Measurements from ENCODE around the gene VCAN.

VCAN gene

GRCh38 chr5:83475391-83475863, 3.9 kb downstream of the VCAN start:
- TF ChIP-seq, protein P1, sequence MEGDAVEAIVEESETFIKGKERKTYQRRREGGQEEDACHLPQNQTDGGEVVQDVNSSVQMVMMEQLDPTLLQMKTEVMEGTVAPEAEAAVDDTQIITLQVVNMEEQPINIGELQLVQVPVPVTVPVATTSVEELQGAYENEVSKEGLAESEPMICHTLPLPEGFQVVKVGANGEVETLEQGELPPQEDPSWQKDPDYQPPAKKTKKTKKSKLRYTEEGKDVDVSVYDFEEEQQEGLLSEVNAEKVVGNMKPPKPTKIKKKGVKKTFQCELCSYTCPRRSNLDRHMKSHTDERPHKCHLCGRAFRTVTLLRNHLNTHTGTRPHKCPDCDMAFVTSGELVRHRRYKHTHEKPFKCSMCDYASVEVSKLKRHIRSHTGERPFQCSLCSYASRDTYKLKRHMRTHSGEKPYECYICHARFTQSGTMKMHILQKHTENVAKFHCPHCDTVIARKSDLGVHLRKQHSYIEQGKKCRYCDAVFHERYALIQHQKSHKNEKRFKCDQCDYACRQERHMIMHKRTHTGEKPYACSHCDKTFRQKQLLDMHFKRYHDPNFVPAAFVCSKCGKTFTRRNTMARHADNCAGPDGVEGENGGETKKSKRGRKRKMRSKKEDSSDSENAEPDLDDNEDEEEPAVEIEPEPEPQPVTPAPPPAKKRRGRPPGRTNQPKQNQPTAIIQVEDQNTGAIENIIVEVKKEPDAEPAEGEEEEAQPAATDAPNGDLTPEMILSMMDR (IDR thresholded peaks at IDR 0.05; ENCODE audit: low read depth, low read length, poor library complexity, severe bottlenecking) = no peak
- no peak for TF ChIP-seq EZH2phosphoT487 (IDR thresholded peaks at IDR 0.05; ENCODE audit: borderline replicate concordance, low read length)
- Histone ChIP-seq H4K20me1 (ENCODE audit: control insufficient read depth, insufficient read depth, low read depth, low read length) (no peaks in the 10 kb centered on the region), H3K36me3 (ENCODE audit: control insufficient read depth, low read length) (no peaks in the 10 kb centered on the region), H3K27ac (ENCODE audit: low read depth, low read length) (no peak overlapping the region), H3F3A (ENCODE audit: control insufficient read depth, insufficient read depth) (no peaks in the 10 kb centered on the region), H3K4me3 (ENCODE audit: low read length) (no peak overlapping the region), H3K4me2 (ENCODE audit: low read length) (no peak overlapping the region), H3K9me3 (ENCODE audit: control insufficient read depth, insufficient read depth, low read length) (no peaks in the 10 kb centered on the region), H3K4me1 (ENCODE audit: control insufficient read depth, low read length) (peaks cover 5% of the 10 kb centered on the region; the same call in 1 of the 2 replicates), H3K9me2 (replicated peaks; ENCODE audit: control insufficient read depth, low read length) (no peaks in the 10 kb centered on the region), H3K27me3 (ENCODE audit: control insufficient read depth, low read length) (peaks cover 57% of the 10 kb centered on the region), H3K79me2 (ENCODE audit: control insufficient read depth, low read length) (no peaks in the 10 kb centered on the region)

DNA sequence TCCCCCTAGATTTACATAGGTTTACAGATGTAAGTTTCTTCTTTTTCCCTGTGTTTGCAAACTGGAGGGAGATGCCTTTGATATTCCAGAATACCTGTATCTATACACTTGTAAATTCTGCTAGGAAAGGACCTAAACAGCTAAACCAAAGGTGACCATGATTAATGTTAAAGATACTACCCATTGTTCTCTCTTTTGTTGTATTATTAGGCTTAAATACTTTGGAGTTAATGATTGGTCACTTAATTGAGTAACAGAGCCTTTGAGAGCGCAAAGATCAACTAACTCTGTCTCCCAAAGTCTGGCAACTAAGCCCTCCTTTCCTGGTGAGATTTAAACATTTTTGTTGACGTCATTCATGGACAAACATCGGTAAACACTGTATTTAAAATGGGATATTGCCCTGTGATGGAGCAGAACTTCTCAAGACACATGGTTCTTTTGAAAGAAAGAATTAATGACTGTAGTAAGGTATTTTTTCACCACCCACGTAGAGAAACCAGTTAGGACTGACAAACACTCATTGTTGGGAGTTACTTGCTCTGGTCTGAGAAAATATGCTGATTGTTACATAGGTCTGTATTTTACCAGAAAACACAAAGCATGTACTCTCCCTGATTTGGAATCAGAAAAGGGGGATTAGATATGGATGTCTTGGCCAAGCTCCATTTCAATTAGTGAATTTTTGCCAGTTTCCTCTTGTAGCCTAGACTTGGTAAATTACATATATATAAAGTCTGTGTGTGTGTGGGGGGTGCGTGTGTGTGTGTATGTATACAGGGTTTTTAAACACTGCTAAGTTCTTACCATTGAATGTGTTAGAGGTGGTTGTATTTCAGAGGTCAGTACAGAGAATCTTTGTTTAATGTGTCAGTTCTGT, 4.6 kb downstream of the VCAN start:
- H3F3A ChIP-seq (ENCODE audit: control insufficient read depth, insufficient read depth) = no peaks in the 10 kb centered on the region
- no peaks in the 10 kb centered on the region for H4K20me1 ChIP-seq (ENCODE audit: control insufficient read depth, insufficient read depth, low read depth, low read length)
- TF ChIP-seq, protein P1 (IDR thresholded peaks at IDR 0.05; ENCODE audit: low read depth, low read length, poor library complexity, severe bottlenecking) = no peak
- TF ChIP-seq EZH2phosphoT487 (IDR thresholded peaks at IDR 0.05; ENCODE audit: borderline replicate concordance, low read length) = no peak
- no peak overlapping the region for H3K4me2 ChIP-seq (ENCODE audit: low read length)
- H3K9me3 ChIP-seq (ENCODE audit: control insufficient read depth, insufficient read depth, low read length) = no peaks in the 10 kb centered on the region
- peaks cover 49% of the 10 kb centered on the region for H3K27me3 ChIP-seq (ENCODE audit: control insufficient read depth, low read length)
- H3K4me1 ChIP-seq (ENCODE audit: control insufficient read depth, low read length) = peaks cover 5% of the 10 kb centered on the region; the same call in 1 of the 2 replicates
- H3K36me3 ChIP-seq (ENCODE audit: control insufficient read depth, low read length) = no peaks in the 10 kb centered on the region
- no peaks in the 10 kb centered on the region for H3K79me2 ChIP-seq (ENCODE audit: control insufficient read depth, low read length)
- H3K27ac ChIP-seq (ENCODE audit: low read depth, low read length) = no peak overlapping the region
- H3K4me3 ChIP-seq (ENCODE audit: low read length) = no peak overlapping the region
- no peaks in the 10 kb centered on the region for H3K9me2 ChIP-seq (replicated peaks; ENCODE audit: control insufficient read depth, low read length)

- no peak overlapping the region for H3K27ac ChIP-seq (ENCODE audit: low read depth, low read length)
- TF ChIP-seq EZH2phosphoT487 (IDR thresholded peaks at IDR 0.05; ENCODE audit: borderline replicate concordance, low read length) = no peak
- TF ChIP-seq, protein P1 (IDR thresholded peaks at IDR 0.05; ENCODE audit: low read depth, low read length, poor library complexity, severe bottlenecking) = no peak
- H3F3A ChIP-seq (ENCODE audit: control insufficient read depth, insufficient read depth) = no peaks in the 10 kb centered on the region
- no peaks in the 10 kb centered on the region for H4K20me1 ChIP-seq (ENCODE audit: control insufficient read depth, insufficient read depth, low read depth, low read length)
- no peaks in the 10 kb centered on the region for H3K4me1 ChIP-seq (ENCODE audit: control insufficient read depth, low read length)
- H3K4me2 ChIP-seq (ENCODE audit: low read length) = no peak overlapping the region
- no peaks in the 10 kb centered on the region for H3K27me3 ChIP-seq (ENCODE audit: control insufficient read depth, low read length)
- H3K79me2 ChIP-seq (ENCODE audit: control insufficient read depth, low read length) = no peaks in the 10 kb centered on the region
- H3K36me3 ChIP-seq (ENCODE audit: control insufficient read depth, low read length) = no peaks in the 10 kb centered on the region
- no peak overlapping the region for H3K4me3 ChIP-seq (ENCODE audit: low read length)
- no peaks in the 10 kb centered on the region; the same call in 1 of the 2 replicates for H3K9me3 ChIP-seq (ENCODE audit: control insufficient read depth, insufficient read depth, low read length)
- no peaks in the 10 kb centered on the region for H3K9me2 ChIP-seq (replicated peaks; ENCODE audit: control insufficient read depth, low read length)
Measured at GRCh38 chr5:83482961-83483360, 11.4 kb downstream of the VCAN start.
